Right lobe of liver (tissue), 6 donors: ENCODE measurements around the gene STRBP. TPM values are rescaled to one million over a fixed set of nuclear protein-coding genes. Genes with fewer than 3 reads are reported as not detected.
"Not testable (repeated sequence)": the region's sequence is repeated elsewhere in the genome, so short reads cannot be mapped to it uniquely, and the experiment has no call there.

Experiments
- ATAC-seq, 4 donors: fragments of 200-7000 bp; cut with Tn5 transposase; one replicate each; pipeline ENCODE4 v1.9.1; 2020; ENCODE audit warnings: mild to moderate bottlenecking in 4 of 4, moderate library complexity in 4 of 4
- DNase-seq, 3 donors: peaks; one replicate each; pipeline ENCODE4 v3.0.0-alpha.2; 2020
- H3K27ac ChIP-seq, 3 donors: fragments of 200-600 bp; one replicate each; pipeline ENCODE4 v1.8.0; 2022
- H3K27me3 ChIP-seq, 2 donors: fragments of 200-600 bp; one replicate each; pipeline ENCODE4 v1.8.0; 2022
- H3K36me3 ChIP-seq, 4 donors: fragments of 200-600 bp; sonication (generic) in 1 of 4; one replicate each; pipeline versions ENCODE4 v1.5.1 to v1.8.0; 2017 to 2022; ENCODE audit warnings: control low read depth in 1 of 4
- H3K4me1 ChIP-seq, 4 donors: fragments of 200-600 bp; sonication (generic) in 1 of 4; one replicate each; pipeline versions ENCODE4 v1.5.1 to v1.8.0; 2017 to 2022; ENCODE audit warnings: control low read depth in 1 of 4
- H3K4me3 ChIP-seq, 3 donors: fragments of 200-600 bp; one replicate each; pipeline ENCODE4 v1.8.0; 2022
- H3K9me3 ChIP-seq, 4 donors: fragments of 200-600 bp; sonication (generic) in 1 of 4; one replicate each; pipeline versions ENCODE4 v1.5.1 to v1.8.0; 2017 to 2022; ENCODE audit warnings: control low read depth in 1 of 4
- POLR2A ChIP-seq: fragments of 450-650 bp; IDR thresholded peaks from one replicate; pipeline ENCODE4 v1.6.1; 2017; ENCODE audit warnings: antibody characterized with exemption, mild to moderate bottlenecking
- WGBS: methylation state at CpG from one replicate; pipeline ENCODE4 v1.1.6; 2018; ENCODE audit warnings: low coverage, low lambda C conversion rate; ENCODE audit not compliant: insufficient coverage; ENCODE audit errors: missing lambda C conversion rate; 5-methylcytosine and 5-hydroxymethylcytosine counted together
- intact Hi-C, 2 donors: fragments of 100-400 bp; cut with DNase I; formaldehyde crosslinking; loops; one replicate each; pipeline versions ENCODE4 v1.11.2 to v1.14.1; 2022
- total RNA-seq, 6 experiments: library from RNA; depleted of rRNA in 2 of 6; stranded (reverse); fragments of >200 nt in 2 of 6; fragmentation: NEBNext Ultra II Directional in 3 of 6; extraction: Animal tissue kit (Norgen Biotek cat#: 25700) in 3 of 6; gene quantifications; one replicate each; pipeline versions ENCODE4 v1.1.0 to v1.2.4, GENCODE V29; 2016 to 2023
- TF ChIP-seq, protein P1 (sequence below), 4 donors: fragments of 200-600 bp in 3 of 4; fragments of 450-650 bp in 1 of 4; IDR thresholded peaks; one replicate each; pipeline versions ENCODE4 v1.5.1 to v1.8.0; 2016 to 2022; ENCODE audit warnings: antibody characterized with exemption in 4 of 4, mild to moderate bottlenecking in 2 of 4
- donor health status: DM: no; HTN: yes; CAD: no.
- donor health status: DM: no; HTN: no; CAD: no.
- donor health status: DM: no; HTN: no; CAD: no.
- donor health status: DM: no; HTN: yes; CAD: no.
- donor health status: DM: no; HTN: yes; CAD: no.

The STRBP gene
- total RNA-seq, 6 experiments from 2014 or later: 5.3 to 10.2 (median 8.3) TPM

DNA sequence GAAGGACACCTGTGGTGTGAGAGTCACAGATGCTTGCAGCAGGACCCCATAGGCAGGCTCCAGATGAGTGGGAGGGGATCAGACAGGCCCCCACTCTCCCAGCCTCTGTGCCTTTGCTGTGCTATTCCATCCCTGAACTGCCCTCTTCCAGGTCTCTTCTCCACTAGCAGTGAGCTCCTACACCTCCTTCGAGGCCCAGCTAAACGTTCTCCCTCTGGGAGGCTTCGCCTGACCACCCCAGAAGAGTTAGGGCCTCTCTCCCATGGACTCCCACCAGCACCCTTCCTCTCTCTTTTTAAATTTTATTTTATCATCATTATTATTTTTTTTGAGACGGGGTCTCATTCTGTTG lies 35.9 kb upstream of the STRBP start:
- 69% methylated on average over 4 of the region's 4 CpGs for WGBS
- intact Hi-C loops: no loop called here
- ATAC-seq (no peak), DNase-seq (no peak)
- H3K4me3 ChIP-seq: no peak overlapping the region
- H3K9me3 ChIP-seq: no peaks in the 10 kb centered on the region
- no peak overlapping the region for H3K27ac ChIP-seq
- TF ChIP-seq POLR2A: no peak
- TF ChIP-seq, protein P1, sequence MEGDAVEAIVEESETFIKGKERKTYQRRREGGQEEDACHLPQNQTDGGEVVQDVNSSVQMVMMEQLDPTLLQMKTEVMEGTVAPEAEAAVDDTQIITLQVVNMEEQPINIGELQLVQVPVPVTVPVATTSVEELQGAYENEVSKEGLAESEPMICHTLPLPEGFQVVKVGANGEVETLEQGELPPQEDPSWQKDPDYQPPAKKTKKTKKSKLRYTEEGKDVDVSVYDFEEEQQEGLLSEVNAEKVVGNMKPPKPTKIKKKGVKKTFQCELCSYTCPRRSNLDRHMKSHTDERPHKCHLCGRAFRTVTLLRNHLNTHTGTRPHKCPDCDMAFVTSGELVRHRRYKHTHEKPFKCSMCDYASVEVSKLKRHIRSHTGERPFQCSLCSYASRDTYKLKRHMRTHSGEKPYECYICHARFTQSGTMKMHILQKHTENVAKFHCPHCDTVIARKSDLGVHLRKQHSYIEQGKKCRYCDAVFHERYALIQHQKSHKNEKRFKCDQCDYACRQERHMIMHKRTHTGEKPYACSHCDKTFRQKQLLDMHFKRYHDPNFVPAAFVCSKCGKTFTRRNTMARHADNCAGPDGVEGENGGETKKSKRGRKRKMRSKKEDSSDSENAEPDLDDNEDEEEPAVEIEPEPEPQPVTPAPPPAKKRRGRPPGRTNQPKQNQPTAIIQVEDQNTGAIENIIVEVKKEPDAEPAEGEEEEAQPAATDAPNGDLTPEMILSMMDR (IDR thresholded peaks at IDR 0.05): no peak
- H3K4me1 ChIP-seq: no peaks in the 10 kb centered on the region
- no peaks in the 10 kb centered on the region for H3K27me3 ChIP-seq
- H3K36me3 ChIP-seq: no peaks in the 10 kb centered on the region

DNA sequence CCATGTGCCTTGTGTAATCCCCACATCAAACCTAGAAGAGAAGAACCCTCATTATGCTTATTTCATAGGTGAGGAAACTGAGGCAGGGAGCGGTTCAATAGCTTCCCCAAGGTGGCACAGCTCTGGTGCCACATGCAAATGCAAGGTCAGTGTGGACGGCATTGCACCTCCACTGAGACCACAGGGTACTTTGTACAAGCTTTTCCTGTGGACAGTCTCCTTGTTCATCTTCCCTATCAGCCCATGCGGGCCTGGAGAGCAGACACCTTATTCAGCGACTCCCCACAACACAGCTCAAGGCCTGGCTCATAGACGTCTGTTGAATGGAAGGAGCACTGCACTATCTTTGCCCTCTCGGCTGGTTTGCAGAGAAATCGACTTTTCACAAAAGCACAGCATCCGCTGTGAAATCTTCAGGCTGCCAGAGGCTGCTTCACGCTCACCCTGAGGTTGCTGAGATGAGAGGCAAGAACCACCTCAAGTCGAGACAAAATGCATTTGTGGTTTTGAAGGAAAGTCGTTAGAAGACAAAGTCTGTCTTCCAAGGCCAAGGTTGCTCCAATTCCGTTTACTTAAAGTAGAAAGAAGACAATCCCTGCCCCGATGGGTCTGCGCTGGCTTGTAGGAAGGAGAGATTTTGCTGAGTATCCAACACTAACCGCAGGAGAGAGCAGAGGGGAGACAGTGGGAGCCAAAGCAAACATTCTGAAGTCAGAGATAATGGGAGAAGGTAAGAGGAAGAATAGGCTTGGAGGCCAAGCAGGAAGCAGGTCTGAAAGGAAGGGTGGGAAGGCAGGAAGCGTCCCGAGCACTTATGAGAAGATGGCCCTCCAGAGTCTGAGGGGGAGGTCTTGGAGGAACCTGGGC lies 34.2 kb upstream of the STRBP start:
- no peak overlapping the region for H3K27ac ChIP-seq
- no peaks in the 10 kb centered on the region for H3K9me3 ChIP-seq
- ATAC-seq: peak in 2 of 4 donors; percentile 13 to 51
- H3K27me3 ChIP-seq: no peaks in the 10 kb centered on the region
- TF ChIP-seq, protein P1 (IDR thresholded peaks at IDR 0.05): no peak
- TF ChIP-seq POLR2A: no peak
- intact Hi-C loops: no loop called here
- WGBS: 66% methylated on average over 16 of the region's 17 CpGs
- no peaks in the 10 kb centered on the region for H3K4me1 ChIP-seq
- no peak for DNase-seq
- H3K36me3 ChIP-seq: no peaks in the 10 kb centered on the region
- no peak overlapping the region for H3K4me3 ChIP-seq

DNA sequence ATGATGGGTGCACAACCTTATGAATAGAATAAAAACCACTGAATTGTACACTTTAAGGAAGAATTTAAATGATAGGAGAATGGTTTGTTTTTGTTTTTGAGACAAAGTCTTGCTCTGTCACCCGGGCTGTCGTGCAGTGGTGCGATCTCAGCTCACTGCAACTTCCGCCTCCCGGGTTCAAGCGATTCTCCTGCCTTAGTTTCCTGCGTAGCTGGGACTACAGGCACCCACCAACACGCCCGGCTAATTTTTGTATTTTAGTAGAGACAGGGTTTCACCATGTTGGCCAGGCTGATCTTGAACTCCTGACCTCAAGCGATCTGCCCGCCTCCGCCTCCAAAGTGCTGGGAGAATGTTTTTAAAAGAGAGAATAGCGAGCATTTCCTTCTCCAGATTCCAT lies 33.5 kb upstream of the STRBP start:
- H3K4me1 ChIP-seq, H3K27me3 ChIP-seq, intact Hi-C loops, H3K9me3 ChIP-seq, ATAC-seq, DNase-seq, H3K36me3 ChIP-seq, H3K4me3 ChIP-seq, H3K27ac ChIP-seq: not testable (repeated sequence)
- 81% methylated on average over 10 of the region's 13 CpGs for WGBS

DNA sequence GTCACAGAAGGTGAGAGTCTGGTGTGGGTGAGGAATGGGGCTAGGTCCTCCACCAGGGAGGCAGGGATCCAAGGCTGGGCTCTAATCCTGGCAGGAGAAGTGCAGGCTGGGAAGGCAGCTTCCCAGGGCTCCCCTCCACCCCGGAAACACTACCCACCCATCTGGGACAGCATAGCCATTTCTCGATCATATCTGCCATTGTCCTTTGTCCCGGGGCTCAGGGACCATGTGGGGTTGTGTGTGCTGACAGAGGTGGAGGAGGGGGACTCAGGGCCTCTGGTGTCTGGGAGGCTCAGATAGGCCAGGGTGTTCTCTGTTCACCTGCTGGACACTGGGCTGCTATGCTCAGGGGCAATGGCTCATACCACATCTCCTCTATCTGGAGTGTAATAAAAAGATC lies 32.2 kb upstream of the STRBP start:
- no peaks in the 10 kb centered on the region for H3K9me3 ChIP-seq
- H3K36me3 ChIP-seq: no peaks in the 10 kb centered on the region
- WGBS: no CpG with 5 or more reads among the region's 3 CpGs
- TF ChIP-seq, protein P1 (IDR thresholded peaks at IDR 0.05): no peak
- no peak for TF ChIP-seq POLR2A
- ATAC-seq (no peak), DNase-seq (no peak)
- no peaks in the 10 kb centered on the region for H3K27me3 ChIP-seq
- H3K27ac ChIP-seq: no peak overlapping the region
- no peaks in the 10 kb centered on the region for H3K4me1 ChIP-seq
- intact Hi-C loops: no loop called here
- no peak overlapping the region for H3K4me3 ChIP-seq

DNA sequence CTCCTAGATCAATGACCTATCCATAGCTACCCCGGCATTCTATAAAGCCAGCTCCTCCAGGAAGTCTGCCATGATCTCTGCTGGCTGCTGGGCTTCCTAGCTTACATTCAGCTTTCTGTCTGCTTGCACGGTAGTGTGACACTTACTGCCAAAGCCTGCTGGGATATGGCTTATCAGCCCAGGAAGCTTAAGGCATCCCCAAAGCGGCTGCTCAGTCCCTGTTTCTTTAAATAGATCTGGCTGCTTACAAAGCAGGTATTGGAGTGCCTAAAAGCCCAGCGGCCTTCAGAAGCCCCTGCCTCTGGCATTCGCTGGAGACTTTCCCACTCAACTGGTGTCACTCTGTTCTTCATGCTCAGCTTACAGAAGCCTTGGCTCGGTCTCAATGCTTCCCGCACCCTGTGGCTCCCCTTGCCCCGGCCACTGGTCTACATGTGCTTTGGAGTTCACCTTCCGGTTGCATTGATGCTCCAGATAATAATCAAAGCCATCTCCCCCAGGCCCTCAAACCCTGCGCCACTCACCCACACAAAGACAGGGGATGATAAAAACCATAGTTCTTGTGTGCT lies 31.3 kb upstream of the STRBP start:
- TF ChIP-seq, protein P1 (IDR thresholded peaks at IDR 0.05): no peak
- TF ChIP-seq POLR2A: no peak
- no peak for DNase-seq
- Histone ChIP-seq H3K27me3 (no peaks in the 10 kb centered on the region), H3K4me1 (no peaks in the 10 kb centered on the region), H3K4me3 (no peak overlapping the region), H3K9me3 (no peaks in the 10 kb centered on the region), H3K36me3 (no peaks in the 10 kb centered on the region), H3K27ac (no peak overlapping the region)
- WGBS: 66% methylated on average over 3 of the region's 10 CpGs
- intact Hi-C loops: no loop called here
- ATAC-seq: no peak
